CD4-positive, alpha-beta T cell treated with Interferon alpha-2 for 1 hour (primary cell): ENCODE measurements around the gene CEP104.
A peak's percentile ranks its signal among the peaks of the same experiment; 100 is the strongest.

Source experiments
- DNase-seq, 2 donors: peaks; one replicate each; pipeline ENCODE4 v3.0.0-alpha.2; 2020 to 2022

The CEP104 gene

DNA sequence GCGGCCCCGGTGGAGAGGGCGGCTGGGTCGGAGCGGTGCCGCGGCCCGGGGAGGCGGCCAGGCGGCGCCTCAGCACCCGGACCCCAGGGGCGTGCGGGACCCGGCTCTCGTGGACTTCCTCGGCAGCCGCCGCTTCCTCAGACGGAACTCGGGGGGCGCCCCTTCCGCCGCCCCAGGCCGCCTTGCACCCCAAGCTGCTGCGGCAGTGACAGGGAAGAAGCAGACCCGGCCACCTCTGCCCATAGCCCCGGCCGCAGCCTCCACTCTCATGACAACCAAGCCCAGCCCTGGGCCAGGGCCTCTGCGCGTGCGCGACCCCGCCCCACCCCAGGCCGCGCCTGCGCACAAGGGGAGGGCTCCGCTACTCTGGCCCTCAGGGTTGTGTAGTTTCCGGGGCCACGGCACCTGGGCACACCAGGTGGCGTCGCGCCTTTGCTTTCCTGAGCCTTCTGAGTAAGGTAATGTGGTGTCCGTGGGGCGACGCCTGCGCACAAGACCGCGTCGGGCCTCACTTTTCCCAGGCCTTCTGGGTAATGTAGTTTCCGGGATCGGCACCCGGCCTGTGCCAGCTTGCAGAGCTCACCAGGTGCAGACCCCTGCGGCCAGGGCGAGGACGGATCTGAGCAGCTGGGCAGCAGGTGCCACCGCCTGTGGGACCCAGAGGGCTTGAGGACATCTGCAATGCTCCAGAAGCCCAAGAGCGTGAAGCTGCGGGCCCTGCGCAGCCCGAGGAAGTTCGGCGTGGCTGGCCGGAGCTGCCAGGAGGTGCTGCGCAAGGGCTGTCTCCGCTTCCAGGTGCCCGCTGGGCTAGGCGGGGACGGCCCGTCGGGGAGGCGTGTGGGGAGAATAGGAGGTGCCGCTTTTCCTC is at the start of gene CEP104, which contains the start of gene DFFB:
Gene CEP104 (minus strand): TSS at position 289 of the 868 bp plus-strand sequence. CDS start 4,804 bp downstream, outside the sequence.
Gene DFFB (plus strand): TSS at position 554 of the 868 bp plus-strand sequence. CDS start 128 bp downstream, at position 682.
- peak; percentile 99 for DNase-seq

DNA sequence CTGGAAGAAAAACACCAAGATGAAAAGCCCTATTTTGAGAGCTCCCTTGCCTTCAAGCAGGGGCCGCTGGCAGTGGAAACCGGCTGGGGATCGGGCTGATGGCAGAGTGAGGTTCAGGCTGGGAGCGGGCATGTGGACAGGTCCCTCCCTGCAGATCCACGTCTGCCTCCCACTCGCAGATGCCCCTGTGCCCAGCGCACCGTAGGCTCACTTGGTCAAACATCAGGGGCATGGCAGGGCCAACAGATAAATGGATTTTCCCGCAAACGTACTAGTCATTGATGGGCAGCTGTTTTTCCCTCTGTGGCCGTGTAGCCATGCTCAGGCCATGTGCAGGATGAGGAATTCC is 49.6 kb upstream of the CEP104 start:
- no peak for DNase-seq

DNA sequence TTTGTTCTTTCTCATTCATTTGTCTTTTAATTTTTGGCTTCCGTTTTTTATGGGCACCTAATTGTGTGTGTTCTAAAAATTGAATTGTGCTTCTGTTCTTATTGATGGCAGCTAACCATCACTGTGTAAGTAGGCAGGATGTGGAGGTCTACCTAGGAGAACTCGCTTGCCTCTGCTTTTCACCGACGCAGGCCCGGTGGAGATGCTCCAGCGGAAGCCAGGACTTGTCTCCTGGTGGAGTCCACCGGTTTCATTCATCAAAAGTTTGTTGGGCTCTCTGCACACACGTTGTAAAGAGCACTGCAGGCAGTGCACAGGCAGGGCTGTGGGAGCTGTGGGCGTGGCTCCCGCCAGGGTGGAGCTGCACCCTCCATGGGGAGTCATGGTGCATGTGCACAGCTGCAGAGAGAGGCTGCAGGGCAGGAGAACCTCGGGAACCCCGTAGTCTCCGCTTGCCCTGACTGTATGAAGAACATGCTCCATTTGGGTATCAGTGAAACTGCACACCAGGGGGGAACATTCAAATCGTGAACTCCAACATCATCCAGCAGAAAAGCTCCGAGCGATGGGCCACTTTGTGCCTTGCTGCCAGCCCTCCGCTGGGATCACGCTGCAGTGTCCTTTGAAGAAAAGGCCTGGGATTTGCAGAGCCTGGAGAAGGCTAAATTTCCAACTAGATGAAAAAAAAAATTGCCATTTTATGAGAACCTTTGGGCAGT is 49.1 kb upstream of the CEP104 start:
- DNase-seq = no peak

DNA sequence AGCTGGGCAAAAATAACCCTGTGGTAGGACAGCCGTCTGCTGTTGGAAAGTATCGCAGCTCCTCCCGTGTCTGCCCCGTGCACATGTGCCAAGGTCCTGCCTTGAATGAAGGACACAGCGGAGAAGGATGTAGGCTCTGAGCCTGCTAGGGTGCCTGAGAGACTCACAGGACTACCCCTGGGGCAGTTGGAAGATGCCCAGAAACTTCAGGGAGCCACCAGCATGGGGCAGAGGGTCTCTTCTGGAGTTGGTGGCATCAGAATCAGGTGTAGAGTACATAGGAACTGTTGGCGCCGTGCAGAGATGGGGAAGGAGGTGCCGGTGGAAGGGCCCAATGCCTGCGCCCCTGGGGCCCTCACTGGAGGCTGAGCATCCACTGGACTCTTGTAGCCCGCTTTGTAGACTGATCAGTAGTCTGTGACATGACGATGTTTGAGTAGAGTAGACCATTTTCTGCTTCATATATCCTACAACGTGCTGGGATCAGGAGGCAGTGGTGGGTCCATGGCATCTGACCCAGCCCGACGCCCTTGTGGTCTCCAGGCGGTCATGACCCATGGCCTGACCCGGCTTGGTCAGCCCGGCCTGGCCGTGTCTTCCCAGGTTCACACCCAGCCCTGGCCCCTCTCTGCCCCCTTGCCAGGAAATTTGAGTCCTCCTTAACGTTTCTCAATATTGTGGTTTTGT is 48.4 kb upstream of the CEP104 start:
- no peak for DNase-seq

DNA sequence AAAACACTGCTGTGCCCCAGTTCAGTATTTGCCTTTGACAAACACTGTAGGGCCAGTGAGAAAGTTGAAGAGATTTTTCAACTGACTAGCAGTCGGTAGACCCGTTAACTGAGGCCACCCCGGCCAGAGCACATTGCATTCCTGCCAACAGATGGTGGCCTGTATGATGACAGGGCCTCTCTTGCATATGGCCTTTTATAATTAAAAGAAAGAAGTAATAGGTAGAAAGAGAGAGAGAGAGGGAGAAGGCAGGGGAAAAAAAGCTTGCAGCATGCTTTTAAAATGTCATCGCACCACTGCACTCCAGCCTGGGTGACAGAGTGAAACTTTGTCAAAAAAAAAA is 47.8 kb upstream of the CEP104 start:
- no peak for DNase-seq

DNA sequence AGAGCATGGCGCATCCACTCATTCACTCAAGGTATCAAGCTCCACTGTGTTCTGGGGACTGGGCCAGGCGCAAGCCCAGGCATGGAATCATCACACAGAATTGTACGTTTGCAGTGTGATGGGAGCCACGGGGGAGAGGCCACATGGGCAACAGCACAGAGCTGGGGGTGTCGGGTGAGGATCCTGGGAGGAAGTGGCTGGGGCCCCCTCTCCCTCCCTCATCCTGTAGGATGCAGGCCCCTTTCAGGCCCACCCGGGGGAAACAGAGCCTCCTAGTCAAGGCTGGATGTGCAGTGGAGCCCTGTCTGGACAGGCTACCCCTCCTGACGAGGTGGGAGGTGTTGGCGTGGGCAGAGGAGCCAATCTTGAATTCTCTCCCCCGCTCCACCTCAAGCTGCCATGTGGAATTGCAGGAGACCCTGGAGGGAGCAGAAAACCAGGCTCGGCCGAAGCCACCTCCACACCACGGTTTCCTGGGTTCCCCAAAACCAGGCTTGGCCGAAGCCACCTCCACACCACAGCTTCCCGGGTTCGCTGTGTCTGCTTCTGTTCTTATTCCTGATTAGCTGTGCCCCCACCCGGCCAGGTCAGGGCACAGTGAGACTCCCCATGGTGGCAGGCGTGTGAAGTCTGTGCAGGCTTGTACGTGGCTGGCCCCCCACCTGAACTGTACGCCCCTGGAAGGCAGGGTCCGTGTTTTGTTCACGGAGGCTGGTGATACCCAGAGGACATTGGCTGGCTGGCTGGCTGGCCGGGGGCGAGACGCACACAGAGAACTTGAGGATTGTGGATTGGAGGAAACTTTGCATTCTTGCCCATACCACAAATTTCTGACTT is 47.2 kb upstream of the CEP104 start:
- DNase-seq = no peak

DNA sequence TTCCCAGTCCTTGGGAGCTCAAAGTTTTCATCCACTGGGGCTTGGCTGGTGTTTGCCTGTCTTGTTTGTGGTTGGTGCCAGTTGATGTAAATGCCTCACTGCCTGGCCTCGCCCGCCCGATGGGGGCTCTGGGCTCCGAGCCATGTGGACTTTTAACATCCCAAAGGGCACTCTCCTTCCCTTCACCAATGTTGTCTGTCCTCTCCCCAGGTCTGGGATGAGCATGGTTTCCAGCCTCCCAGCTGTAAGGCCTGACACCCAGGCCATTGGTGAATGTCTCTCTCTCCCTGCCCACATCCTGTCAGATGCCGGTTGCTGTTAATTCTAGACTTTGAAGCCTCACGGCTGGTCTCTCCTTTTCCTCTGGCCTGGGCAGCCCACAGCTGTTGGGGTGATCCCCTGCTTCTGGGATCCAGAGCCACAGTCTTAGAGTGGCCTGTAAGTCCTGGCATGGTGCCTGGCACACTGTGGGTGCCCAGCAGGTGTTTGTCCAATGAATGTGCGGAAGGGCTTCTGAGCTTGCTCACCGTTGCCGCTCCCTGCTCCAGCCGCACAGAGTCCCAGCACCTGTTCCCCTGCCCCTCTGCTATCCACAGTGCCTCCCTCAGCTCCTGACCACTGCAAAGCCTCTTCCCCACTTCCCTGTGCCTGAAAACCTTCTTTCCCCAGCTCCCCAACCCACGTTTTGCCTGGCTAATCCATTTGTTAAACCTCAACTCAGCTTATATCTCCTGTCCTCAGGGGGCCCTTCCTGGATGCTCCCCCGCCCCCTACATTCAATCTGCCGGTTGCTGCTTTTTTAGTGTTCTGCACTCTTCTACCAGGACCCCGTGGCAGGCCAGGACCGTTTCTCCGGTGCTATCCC is 46.4 kb upstream of the CEP104 start:
- DNase-seq = peak in 1 of 2 donors; percentile 60

DNA sequence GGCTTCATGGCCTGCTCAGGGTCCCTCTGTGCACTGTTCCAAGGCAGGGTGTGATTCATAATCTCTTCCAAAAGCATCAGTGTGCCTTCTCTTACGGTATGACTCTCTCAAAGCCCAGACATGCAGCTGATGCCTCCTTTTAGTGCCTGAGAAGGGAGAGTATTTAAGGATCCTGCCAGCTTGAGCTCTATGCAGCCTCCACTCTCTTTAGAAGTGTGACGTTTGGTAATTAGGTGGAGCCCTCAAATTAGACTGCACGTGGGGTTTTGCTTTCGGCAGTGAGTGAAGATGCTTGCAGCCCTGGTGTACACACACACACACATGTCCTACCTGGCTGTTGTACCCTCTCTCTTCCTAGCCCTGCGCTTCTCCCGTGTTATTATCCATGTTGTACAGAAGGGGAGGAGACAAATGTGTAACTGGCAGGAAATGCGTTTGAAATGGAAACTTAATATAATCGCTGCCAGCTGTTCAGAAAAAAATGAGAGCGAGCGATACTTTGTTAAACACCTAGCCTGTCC is 45.6 kb upstream of the CEP104 start:
- DNase-seq = peak in 1 of 2 donors; percentile 57

DNA sequence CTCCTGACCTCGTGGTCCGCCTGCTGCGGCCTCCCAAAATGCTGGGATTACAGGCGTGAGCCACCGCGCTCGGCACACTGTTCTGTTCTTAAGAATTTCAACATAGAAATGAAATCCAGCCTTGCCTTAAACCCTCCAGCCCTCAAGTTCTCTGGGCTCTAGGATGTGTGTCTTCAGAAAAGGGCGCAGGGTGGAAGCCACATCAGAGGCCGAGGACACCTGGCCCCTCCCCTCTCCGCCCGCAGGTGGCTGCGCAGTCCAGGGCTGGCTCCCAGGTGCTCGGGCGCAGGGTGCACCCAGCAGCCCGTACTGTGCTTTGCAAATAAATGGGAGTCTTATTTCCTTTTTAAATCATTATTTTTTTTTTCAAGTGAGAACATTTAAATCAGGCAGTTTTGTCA is 45.1 kb upstream of the CEP104 start:
- peak; percentile 16 to 50 for DNase-seq

DNA sequence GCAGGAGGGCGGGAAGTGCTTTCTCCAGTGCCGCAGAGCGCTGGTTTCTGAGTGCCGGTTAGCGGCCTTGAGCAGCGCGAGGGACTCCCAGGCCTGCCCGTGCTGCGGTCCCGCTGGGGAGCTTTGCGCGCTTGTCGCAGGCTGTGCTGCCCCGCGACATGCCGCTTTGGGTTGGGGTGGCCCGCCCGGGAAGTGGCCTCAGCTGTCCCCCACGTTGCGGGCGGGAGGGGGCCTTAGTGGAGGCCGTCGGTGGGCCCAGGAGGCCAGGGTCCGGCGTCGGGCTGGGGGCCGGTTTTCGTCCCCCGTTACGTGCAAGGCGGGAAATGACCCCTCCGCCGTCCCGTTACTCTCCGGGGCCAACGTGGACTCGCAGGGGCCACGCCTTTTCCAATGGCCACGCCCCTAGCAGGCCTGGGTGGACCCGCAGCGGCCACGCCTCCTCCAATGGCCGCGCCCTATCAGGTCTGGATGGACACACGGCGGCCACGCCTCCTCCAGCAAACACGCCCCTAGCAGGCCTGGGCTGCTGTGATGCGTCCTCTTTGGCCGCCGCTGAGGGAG is 44.0 kb upstream of the CEP104 start:
- DNase-seq = peak; percentile 92 to 93

DNA sequence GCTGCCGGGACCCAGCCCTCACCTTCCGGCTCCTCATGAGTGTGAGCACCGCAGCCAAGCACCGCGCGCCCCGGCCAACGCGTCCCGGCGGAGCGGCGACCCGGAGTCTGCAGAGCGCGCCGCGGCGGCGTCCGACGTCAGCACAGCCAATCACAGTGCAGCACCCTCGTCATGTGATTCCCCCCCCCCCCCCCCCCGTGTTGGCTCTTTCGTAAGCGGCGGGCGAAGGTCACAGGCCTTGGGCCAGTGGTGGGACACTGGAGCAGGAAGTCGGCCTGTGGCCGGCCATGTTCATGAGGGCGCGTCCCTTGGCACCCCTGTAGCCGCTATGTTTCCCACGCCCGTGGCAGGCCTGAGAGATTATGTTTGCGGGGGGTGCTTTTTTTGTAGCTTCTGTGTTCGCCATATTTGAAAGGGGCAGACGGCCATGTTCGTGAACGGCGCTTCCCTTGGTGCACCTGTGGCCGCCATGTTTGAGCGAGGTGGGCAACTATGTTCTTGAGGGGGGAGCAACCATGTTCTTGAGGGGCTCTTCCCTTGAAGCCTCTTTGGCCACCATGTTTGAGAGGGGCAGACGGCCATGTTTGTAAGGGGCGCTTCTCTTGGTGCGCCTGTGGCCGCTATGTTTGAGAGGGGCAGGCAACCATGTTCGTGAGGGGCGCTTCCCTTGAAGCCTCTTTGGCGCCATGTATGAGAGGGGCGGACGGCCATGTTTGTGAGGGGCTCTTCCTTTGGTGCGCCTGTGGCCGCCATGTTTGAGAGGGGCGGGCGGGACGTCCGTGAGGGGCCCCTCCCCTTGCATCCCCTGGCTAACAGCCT is 43.3 kb upstream of the CEP104 start, which contains the start of gene C1orf174:
Gene C1orf174 (minus strand): TSS at position 123 of the 819 bp plus-strand sequence. CDS start 86 bp downstream, at position 37.
- DNase-seq = peak; percentile 98

DNA sequence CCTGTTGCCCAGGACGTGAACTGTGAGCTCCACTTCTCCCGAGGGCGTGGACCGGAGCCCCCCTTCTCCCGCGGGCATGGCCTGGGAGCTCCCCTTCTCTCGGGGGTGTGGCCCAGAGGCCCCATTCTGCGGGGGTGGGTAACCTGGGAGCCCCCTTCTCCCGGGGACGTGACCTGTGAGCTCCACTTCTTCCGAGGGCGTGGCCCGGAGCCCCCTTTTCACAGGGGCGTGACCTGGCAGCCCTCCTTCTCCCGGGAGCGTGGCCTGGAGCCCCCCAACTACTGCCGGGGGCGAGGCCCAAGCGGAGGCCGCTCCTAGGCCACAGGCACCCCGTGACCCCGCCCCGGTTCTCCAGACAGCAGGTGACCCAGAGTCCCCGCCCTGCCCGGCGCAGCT is 42.7 kb upstream of the CEP104 start:
- no peak for DNase-seq

DNA sequence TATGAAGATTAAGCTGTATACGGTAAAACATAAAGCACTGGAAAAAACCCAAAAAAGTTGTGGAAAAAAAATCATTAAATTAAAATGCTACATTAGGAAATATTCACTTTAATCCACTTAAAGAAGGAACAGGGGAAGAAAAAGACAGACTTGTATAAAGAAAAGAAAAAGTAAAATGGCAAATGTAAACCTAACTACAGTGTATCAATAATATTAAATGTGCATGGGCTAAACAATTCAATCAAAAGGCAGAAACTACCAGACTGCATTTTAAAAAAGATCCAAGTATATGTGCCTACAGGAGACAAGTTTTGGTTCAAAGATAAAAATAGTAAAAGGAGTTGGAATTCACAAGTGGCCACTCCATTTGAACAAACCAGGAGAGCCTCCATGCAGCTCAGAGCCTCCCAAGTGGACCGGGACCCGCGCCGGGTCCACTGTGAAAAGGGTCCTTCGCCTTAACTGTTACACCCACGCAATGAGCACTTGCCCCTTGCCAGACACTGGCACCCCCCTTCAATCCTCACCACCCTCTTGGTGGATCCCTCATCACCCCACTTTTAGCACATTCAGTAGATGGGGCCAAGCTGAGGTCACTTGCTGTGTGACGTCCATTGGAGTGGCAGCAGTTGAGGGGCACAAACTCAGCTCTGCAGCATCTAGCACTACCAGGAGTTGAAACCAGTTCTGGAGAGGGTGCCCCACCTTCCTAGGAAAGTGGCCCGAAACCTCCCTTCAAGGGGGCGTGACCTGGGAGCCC is 42.2 kb upstream of the CEP104 start:
- no peak for DNase-seq

DNA sequence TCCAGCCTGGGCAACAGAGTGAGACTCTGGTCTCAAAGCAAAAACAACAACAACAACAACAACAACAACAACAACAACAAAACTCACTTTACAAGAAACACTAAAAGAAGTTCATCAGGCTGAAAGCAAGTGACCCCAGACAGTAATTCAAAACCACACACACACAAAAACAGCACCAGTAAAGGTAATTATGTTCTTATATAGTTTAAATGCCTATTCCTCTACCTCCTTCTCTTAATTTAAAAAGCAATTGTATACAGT is 41.4 kb upstream of the CEP104 start:
- no peak for DNase-seq

DNA sequence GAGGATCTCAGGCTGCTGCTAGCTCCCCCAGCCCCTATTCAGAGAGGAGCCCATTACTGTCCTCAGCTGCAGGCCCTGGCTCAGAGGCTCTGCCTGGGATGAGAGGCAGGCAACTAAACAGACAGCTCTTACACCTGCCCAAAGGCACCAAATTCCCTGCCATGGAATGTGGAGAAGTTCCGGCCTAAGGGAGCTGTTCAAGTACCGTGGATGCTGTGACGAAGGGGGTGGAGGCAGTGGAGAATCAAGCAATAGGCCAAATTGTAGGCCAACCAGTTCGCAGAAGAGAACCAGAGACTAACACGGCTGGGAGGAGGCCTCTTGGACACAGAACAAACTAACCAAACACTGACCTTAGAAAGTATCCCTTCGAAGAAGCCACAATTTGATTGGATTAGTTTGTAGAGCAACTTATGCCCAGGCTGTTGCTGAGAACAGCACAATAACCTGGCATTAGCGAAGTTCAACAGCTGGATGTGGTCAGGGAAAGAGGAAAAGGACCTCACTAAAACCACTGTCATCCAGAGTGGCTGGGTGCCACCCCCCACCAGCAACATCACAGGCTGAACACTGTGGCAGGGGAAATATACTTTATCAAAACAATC is 39.5 kb upstream of the CEP104 start:
- DNase-seq = no peak

DNA sequence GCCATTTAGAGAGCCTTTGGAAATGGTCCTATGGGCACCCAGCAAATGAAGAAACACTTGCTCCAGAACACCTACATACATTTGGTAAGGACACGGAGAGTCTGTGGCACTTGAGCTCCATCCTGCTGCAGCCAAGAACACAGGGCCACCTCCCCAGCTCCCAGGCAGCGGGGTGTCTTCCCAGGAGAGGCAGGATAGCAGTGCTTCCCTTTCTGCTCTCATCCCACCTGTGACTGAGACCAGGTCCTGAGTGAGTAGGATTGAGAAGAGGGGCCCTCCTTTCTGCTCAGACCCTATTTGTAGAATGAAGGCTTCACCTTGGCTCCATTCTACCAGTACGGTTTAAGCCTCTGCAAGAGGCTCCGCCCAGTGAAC is 38.9 kb upstream of the CEP104 start:
- DNase-seq = no peak

DNA sequence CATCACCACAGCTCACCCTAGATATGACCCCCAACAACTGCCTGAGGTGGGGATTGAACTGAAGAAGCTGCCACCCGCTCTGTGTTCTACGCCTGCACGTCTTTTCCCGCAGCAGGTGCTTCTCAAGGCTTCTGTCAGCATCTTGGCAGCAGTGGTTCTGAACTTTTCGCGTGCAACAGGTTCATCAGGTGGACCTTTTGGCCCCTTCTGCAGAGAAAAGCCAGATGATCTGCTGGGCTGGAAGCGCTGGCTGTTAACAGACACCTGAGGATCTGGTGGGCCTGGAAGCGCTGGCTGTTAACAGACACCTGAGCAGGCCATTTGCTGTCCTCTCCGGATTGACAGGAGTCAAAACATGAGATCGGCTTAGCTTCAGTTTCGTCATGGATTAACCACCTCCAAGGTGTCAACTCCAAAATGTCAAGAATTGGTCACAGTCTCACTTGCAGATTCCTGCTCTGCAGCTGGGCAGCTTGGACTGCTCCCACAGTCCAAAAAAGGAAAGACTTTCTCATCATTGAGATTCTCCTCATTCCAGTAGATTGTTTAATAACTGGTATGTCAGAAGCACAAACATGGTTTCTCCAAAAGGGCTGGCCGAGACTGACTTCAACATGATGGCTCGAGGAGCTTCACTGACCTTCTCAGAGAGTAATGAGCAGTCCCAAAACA is 38.4 kb upstream of the CEP104 start:
- DNase-seq = no peak

DNA sequence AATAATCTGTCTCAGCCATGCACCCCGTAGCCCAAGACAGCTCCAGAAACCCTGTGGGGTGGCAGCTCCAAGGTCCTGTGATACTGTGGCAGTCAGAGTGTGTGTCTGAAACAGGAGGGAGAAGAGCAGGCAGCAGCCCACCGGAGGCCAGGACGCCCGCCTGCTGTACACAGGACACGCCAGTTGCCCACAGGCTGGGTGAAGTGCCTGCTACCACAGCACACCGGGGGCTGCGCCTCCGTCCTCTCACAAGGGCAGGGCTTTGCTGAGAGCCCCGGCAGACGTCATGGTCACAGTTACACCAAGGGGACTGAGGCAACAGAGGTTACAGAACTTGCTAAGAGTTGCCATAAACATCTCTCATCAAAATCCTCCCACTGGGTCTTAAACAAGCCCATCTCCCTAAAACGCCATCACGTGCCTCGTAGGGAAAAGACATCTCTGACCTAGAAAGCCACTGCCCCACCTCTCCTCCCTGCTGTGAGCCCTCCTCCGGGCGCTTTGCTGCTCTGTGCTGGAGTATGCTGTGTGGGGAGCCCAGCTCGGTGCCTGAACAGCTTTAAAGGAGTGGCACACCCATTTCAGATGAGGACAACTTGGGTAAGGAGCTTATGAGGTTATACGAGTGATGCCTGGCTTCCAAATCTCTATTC is 37.7 kb upstream of the CEP104 start:
- DNase-seq = no peak
